Stimulated activated CD8-positive, alpha-beta memory T cell treated with anti-CD3 and anti-CD28 coated beads, Interleukin-12 subunit alpha, Interleukin-12 subunit beta, amount 100 ng/mL, for 24 hours (primary cell): ENCODE data around the gene DBNL.

Experiments used
- DNase-seq: peaks from one replicate; pipeline ENCODE4 v3.0.0-alpha.2; 2020; ENCODE audit errors: extremely low read depth

Gene DBNL

GRCh38 chr7:44062180-44062902 lies 17.8 kb downstream of the DBNL start:
- DNase-seq: no peak

- no peak for DNase-seq
These were observed 18.4 kb downstream of the DBNL start for GRCh38 chr7:44062903-44063295.

GRCh38 chr7:44063547-44063893 lies 19.0 kb downstream of the DBNL start:
- no peak for DNase-seq

GRCh38 chr7:44063894-44064651 lies 19.6 kb downstream of the DBNL start:
- DNase-seq: no peak

- DNase-seq: no peak
These were observed 20.4 kb downstream of the DBNL start for GRCh38 chr7:44064791-44065430.

- DNase-seq: no peak
These were observed 21.1 kb downstream of the DBNL start, which contains the start of gene PGAM2 for GRCh38 chr7:44065431-44066110. Gene PGAM2 (minus strand): TSS chr7:44065567. CDS start chr7:44065529, 38 bp downstream.

- no peak for DNase-seq
These were observed 21.6 kb downstream of the DBNL start for GRCh38 chr7:44066111-44066460.

GRCh38 chr7:44066494-44067063 lies 22.1 kb downstream of the DBNL start:
- no peak for DNase-seq

- no peak for DNase-seq
These were observed 22.8 kb downstream of the DBNL start for GRCh38 chr7:44067064-44067951.

GRCh38 chr7:44068054-44068453 lies 23.6 kb downstream of the DBNL start:
- DNase-seq: no peak

- no peak for DNase-seq
These were observed 27.3 kb downstream of the DBNL start for GRCh38 chr7:44071726-44072363.

- DNase-seq: no peak
These were observed 28.1 kb downstream of the DBNL start for GRCh38 chr7:44072364-44073231.

GRCh38 chr7:44073664-44074348 lies 29.3 kb downstream of the DBNL start:
- peak; percentile 38 for DNase-seq

- no peak for DNase-seq
These were observed 29.8 kb downstream of the DBNL start for GRCh38 chr7:44074349-44074695.

- DNase-seq: no peak
These were observed 31.0 kb downstream of the DBNL start for GRCh38 chr7:44075296-44076075.

- no peak for DNase-seq
These were observed 31.8 kb downstream of the DBNL start for GRCh38 chr7:44076101-44076895.

GRCh38 chr7:44077061-44077460 lies 32.6 kb downstream of the DBNL start:
- no peak for DNase-seq
